SK-N-SH (cell line): ENCODE data around the gene CACNA2D4.

Source experiments
- CTCF ChIP-seq: fragments of 200-600 bp; sonication (generic); IDR thresholded peaks from 2 replicates; pipeline ENCODE4 v1.6.1; 2017; ENCODE audit warnings: antibody characterized with exemption, mild to moderate bottlenecking, moderate library complexity
- FOXJ3 ChIP-seq: sonication (generic); formaldehyde crosslinking; IDR thresholded peaks from 2 replicates; pipeline ENCODE4 v1.5.1; 2020; ENCODE audit warnings: mild to moderate bottlenecking, missing genetic modification reagents
- FOXM1 ChIP-seq: IDR thresholded peaks from 2 replicates; pipeline ENCODE4 v1.4.0; 2012; ENCODE audit warnings: low read depth, mild to moderate bottlenecking
- IRF3 ChIP-seq: fragments of 150-350 bp; IDR thresholded peaks from 2 replicates; pipeline ENCODE4 v1.6.1; 2016; ENCODE audit warnings: mild to moderate bottlenecking, low read depth, low read length
- MAX ChIP-seq: IDR thresholded peaks from 2 replicates; pipeline ENCODE4 v1.4.0; 2012; ENCODE audit warnings: low read depth
- PBX3 ChIP-seq: IDR thresholded peaks from 2 replicates; pipeline ENCODE4; 2012
- POLR2AphosphoS5 ChIP-seq: IDR thresholded peaks from 2 replicates; pipeline ENCODE4 v1.6.1; 2012; ENCODE audit warnings: low read depth, low read length
- RCOR1 ChIP-seq: fragments of 150-350 bp; IDR thresholded peaks from 2 replicates; pipeline ENCODE4 v1.6.1; 2017; ENCODE audit warnings: antibody characterized with exemption, low read length
- SMC3 ChIP-seq: IDR thresholded peaks from 2 replicates; pipeline ENCODE4 v1.6.1; 2012; ENCODE audit warnings: low read depth, low read length, improper control_type of control experiment
- TAF1 ChIP-seq: IDR thresholded peaks from 2 replicates; pipeline ENCODE4 v1.6.1; 2012; ENCODE audit warnings: low read depth, mild to moderate bottlenecking, low read length, moderate library complexity, borderline replicate concordance
- TCF12 ChIP-seq: IDR thresholded peaks from 2 replicates; pipeline ENCODE4 v1.4.0; 2012
- TEAD4 ChIP-seq: IDR thresholded peaks from 2 replicates; pipeline ENCODE4 v1.4.0; 2012; ENCODE audit warnings: mild to moderate bottlenecking, borderline replicate concordance; ENCODE audit not compliant: insufficient read depth
- USF1 ChIP-seq: IDR thresholded peaks from 2 replicates; pipeline ENCODE4 v1.4.0; 2012; ENCODE audit warnings: low read depth, borderline replicate concordance

- TF ChIP-seq MAX (no peak), IRF3 (no peak), SMC3 (no peak), TAF1 (no peak), TCF12 (no peak), FOXJ3 (CRISPR knock-in tag) (no peak), CTCF (no peak), POLR2AphosphoS5 (no peak), PBX3 (no peak), USF1 (no peak), TEAD4 (no peak), RCOR1 (no peak), FOXM1 (no peak)
Observed at GRCh38 chr12:1881936-1882335, 36.5 kb downstream of the CACNA2D4 start.
